ENCODE data around the gene MRM2. TPM values are rescaled to one million over a fixed set of nuclear protein-coding genes. Genes with fewer than 3 reads are reported as not detected.

The MRM2 gene
- total RNA-seq, 1 experiment from 2014 or later = 49.9 TPM

- CTCF ChIA-PET = no interaction called here
- DNase-seq (ENCODE audit: low read depth, low spot score) (no peak), ATAC-seq (no peak)
- intact Hi-C loops (cut with micrococcal nuclease; ENCODE audit: unreplicated experiment) = no loop called here
- H3K9me3 ChIP-seq (ENCODE audit: control insufficient read depth, insufficient read depth, low read depth, low read length) = no peaks in the 10 kb centered on the region
- no TSS peak for BruUV-seq (replicated peaks)
- peaks cover 3% of the 10 kb centered on the region; the same call in 1 of the 2 replicates for H3K4me1 ChIP-seq (ENCODE audit: control insufficient read depth, insufficient read depth, low read length)
- H3K4me3 ChIP-seq (ENCODE audit: low read depth in 2 of 2, low read length in 2 of 2) = no peak overlapping the region
- no peaks in the 10 kb centered on the region; the same call in 1 of the 2 replicates for H3K36me3 ChIP-seq (ENCODE audit: control insufficient read depth, insufficient read depth, low read length)
- TF ChIP-seq, protein P1, sequence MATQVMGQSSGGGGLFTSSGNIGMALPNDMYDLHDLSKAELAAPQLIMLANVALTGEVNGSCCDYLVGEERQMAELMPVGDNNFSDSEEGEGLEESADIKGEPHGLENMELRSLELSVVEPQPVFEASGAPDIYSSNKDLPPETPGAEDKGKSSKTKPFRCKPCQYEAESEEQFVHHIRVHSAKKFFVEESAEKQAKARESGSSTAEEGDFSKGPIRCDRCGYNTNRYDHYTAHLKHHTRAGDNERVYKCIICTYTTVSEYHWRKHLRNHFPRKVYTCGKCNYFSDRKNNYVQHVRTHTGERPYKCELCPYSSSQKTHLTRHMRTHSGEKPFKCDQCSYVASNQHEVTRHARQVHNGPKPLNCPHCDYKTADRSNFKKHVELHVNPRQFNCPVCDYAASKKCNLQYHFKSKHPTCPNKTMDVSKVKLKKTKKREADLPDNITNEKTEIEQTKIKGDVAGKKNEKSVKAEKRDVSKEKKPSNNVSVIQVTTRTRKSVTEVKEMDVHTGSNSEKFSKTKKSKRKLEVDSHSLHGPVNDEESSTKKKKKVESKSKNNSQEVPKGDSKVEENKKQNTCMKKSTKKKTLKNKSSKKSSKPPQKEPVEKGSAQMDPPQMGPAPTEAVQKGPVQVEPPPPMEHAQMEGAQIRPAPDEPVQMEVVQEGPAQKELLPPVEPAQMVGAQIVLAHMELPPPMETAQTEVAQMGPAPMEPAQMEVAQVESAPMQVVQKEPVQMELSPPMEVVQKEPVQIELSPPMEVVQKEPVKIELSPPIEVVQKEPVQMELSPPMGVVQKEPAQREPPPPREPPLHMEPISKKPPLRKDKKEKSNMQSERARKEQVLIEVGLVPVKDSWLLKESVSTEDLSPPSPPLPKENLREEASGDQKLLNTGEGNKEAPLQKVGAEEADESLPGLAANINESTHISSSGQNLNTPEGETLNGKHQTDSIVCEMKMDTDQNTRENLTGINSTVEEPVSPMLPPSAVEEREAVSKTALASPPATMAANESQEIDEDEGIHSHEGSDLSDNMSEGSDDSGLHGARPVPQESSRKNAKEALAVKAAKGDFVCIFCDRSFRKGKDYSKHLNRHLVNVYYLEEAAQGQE (IDR thresholded peaks at IDR 0.05; ENCODE audit: insufficient read depth in 1 of 2, low read depth in 2 of 2, low read length in 1 of 2) = no peak
- TF ChIP-seq POLR2AphosphoS5 (IDR thresholded peaks at IDR 0.05; ENCODE audit: low read depth, low read length) = no peak
- TF ChIP-seq SIN3A (IDR thresholded peaks at IDR 0.05; ENCODE audit: borderline replicate concordance, insufficient read depth, low read depth, low read length) = no peak
- no peak for TF ChIP-seq CTCF (IDR thresholded peaks at IDR 0.05)
- no peak for TF ChIP-seq TCF7L2 (IDR thresholded peaks at IDR 0.05; ENCODE audit: low read depth, low read length)
- in situ Hi-C loops (cut with HindIII; ENCODE audit: low pct_unique_long_range_greater_than_20kb, low sequenced_read_pairs) = no loop called here
- POLR2A ChIA-PET = no interaction called here
- H3K27me3 ChIP-seq (ENCODE audit: control insufficient read depth, insufficient read depth, low read length) = no peaks in the 10 kb centered on the region
- H3K27ac ChIP-seq (ENCODE audit: low read length) = no peak overlapping the region
These were observed 17.5 kb upstream of the MRM2 start for GRCh38 chr7:2259480-2259879.

GRCh38 chr7:2258661-2259365, 16.8 kb upstream of the MRM2 start:
- peaks cover 3% of the 10 kb centered on the region; the same call in 1 of the 2 replicates for H3K4me1 ChIP-seq (ENCODE audit: control insufficient read depth, insufficient read depth, low read length)
- ChIA-PET CTCF (no interaction called here), POLR2A (no interaction called here)
- intact Hi-C loops (cut with micrococcal nuclease; ENCODE audit: unreplicated experiment) = no loop called here
- H3K36me3 ChIP-seq (ENCODE audit: control insufficient read depth, insufficient read depth, low read length) = no peaks in the 10 kb centered on the region; the same call in 1 of the 2 replicates
- no peak overlapping the region for H3K4me3 ChIP-seq (ENCODE audit: low read depth in 2 of 2, low read length in 2 of 2)
- DNase-seq (ENCODE audit: low read depth, low spot score) (no peak), ATAC-seq (no peak)
- no peaks in the 10 kb centered on the region for H3K27me3 ChIP-seq (ENCODE audit: control insufficient read depth, insufficient read depth, low read length)
- no peak overlapping the region for H3K27ac ChIP-seq (ENCODE audit: low read length)
- TF ChIP-seq TCF7L2 (IDR thresholded peaks at IDR 0.05; ENCODE audit: low read depth, low read length) (no peak), POLR2AphosphoS5 (IDR thresholded peaks at IDR 0.05; ENCODE audit: low read depth, low read length) (no peak), CTCF (IDR thresholded peaks at IDR 0.05) (no peak), SIN3A (IDR thresholded peaks at IDR 0.05; ENCODE audit: borderline replicate concordance, insufficient read depth, low read depth, low read length) (no peak)
- TF ChIP-seq, protein P1 (IDR thresholded peaks at IDR 0.05; ENCODE audit: insufficient read depth in 1 of 2, low read depth in 2 of 2, low read length in 1 of 2) = no peak
- in situ Hi-C loops (cut with HindIII; ENCODE audit: low pct_unique_long_range_greater_than_20kb, low sequenced_read_pairs) = no loop called here
- no TSS peak for BruUV-seq (replicated peaks)
- no peaks in the 10 kb centered on the region for H3K9me3 ChIP-seq (ENCODE audit: control insufficient read depth, insufficient read depth, low read depth, low read length)
